NCI-H345 treated with DMSO at 0.1 percent for 48 hours (cell line): ENCODE results near the gene ABLIM2.

ENCODE experiments used
- DNase-seq: peaks from one replicate; lab custom pipeline; 2025; ENCODE audit not compliant: unreplicated experiment; lab: John Stamatoyannopoulos, UW

Gene ABLIM2

GRCh38 chr4:8087921-8088495 is 70.6 kb downstream of the ABLIM2 start:
- no peak for DNase-seq

GRCh38 chr4:8086783-8087445 is 71.7 kb downstream of the ABLIM2 start:
- no peak for DNase-seq

GRCh38 chr4:8085491-8086117 is 73.0 kb downstream of the ABLIM2 start:
- no peak for DNase-seq

- no peak for DNase-seq
Measured at GRCh38 chr4:8084712-8085490, 73.7 kb downstream of the ABLIM2 start.

- DNase-seq = no peak
Measured at GRCh38 chr4:8084031-8084660, 74.5 kb downstream of the ABLIM2 start.

GRCh38 chr4:8083086-8083825 is 75.4 kb downstream of the ABLIM2 start:
- no peak for DNase-seq

- DNase-seq = no peak
Measured at GRCh38 chr4:8082517-8083055, 76.0 kb downstream of the ABLIM2 start.

- DNase-seq = no peak
Measured at GRCh38 chr4:8081621-8082516, 76.7 kb downstream of the ABLIM2 start.

GRCh38 chr4:8081171-8081570 is 77.4 kb downstream of the ABLIM2 start:
- DNase-seq = no peak

GRCh38 chr4:8080754-8081065 is 77.9 kb downstream of the ABLIM2 start:
- no peak for DNase-seq

GRCh38 chr4:8079916-8080753 is 78.5 kb downstream of the ABLIM2 start:
- DNase-seq = no peak

GRCh38 chr4:8079031-8079885 is 79.4 kb downstream of the ABLIM2 start:
- no peak for DNase-seq

- no peak for DNase-seq
Measured at GRCh38 chr4:8078610-8079015, 80.0 kb downstream of the ABLIM2 start.

GRCh38 chr4:8078109-8078494 is 80.5 kb downstream of the ABLIM2 start:
- no peak for DNase-seq

- DNase-seq = no peak
Measured at GRCh38 chr4:8077181-8078108, 81.2 kb downstream of the ABLIM2 start.

- DNase-seq = no peak
Measured at GRCh38 chr4:8076023-8076422, 82.6 kb downstream of the ABLIM2 start.
